IMR-90 (cell line): ENCODE measurements around the gene DALRD3. TPM values are rescaled to one million over a fixed set of nuclear protein-coding genes. Genes with fewer than 3 reads are reported as not detected.

Experiments
- ATAC-seq: fragments of 200-7000 bp; cut with Tn5 transposase; 2 replicates; pipeline ENCODE4 v1.9.1; 2020; ENCODE audit warnings: low read depth, mild to moderate bottlenecking, moderate library complexity
- BruUV-seq: library from RNA; stranded (reverse); fragments of 400-500 nt; replicated peaks from 2 replicates; lab custom pipeline; 2021; lab: Mats Ljungman, UMichigan
- CTCF ChIA-PET: fragments of 300-600 bp; formaldehyde crosslinking; extraction: SDS; loops from one replicate; lab custom pipeline; 2021; ENCODE audit warnings: antibody characterized with exemption; lab: Yijun Ruan, JAX
- POLR2A ChIA-PET: fragments of 300-600 bp; sonication (Branson Sonifier 250); formaldehyde crosslinking; loops from one replicate; lab custom pipeline; 2022; ENCODE audit warnings: antibody characterized with exemption; ENCODE audit not compliant: unreplicated experiment; lab: Charles Lee
- DNase-seq: peaks from one replicate; pipeline ENCODE4 v3.0.0; 2013
- H2AFZ ChIP-seq: replicated peaks from 2 replicates; pipeline ENCODE3; 2013; ENCODE audit warnings: low read length, mild to moderate bottlenecking; ENCODE audit not compliant: poor library complexity
- H2AK5ac ChIP-seq: 2 replicates; pipeline ENCODE4 v1.6.1; 2013; ENCODE audit warnings: low read depth, low read length, inconsistent platforms
- H2AK9ac ChIP-seq: replicated peaks from 2 replicates; pipeline ENCODE3; 2013; ENCODE audit warnings: mild to moderate bottlenecking, low read depth, low read length, moderate library complexity; ENCODE audit not compliant: poor library complexity
- H2BK120ac ChIP-seq: 2 replicates; pipeline ENCODE4 v1.6.1; 2013; ENCODE audit warnings: low read depth, low read length, inconsistent platforms
- H2BK15ac ChIP-seq: 3 replicates; pipeline ENCODE4 v1.6.1; 2013; ENCODE audit warnings: low read depth, low read length, inconsistent platforms
- H2BK20ac ChIP-seq: 2 replicates; pipeline ENCODE4 v1.6.1; 2013; ENCODE audit warnings: low read depth, mild to moderate bottlenecking, inconsistent platforms, low read length, moderate library complexity
- H2BK5ac ChIP-seq: 2 replicates; pipeline ENCODE4 v1.6.1; 2013; ENCODE audit warnings: mild to moderate bottlenecking, low read depth, low read length, inconsistent platforms; ENCODE audit not compliant: poor library complexity, severe bottlenecking
- H3K14ac ChIP-seq: replicated peaks from 2 replicates; pipeline ENCODE4 v1.6.1; 2013; ENCODE audit warnings: low read depth, low read length, inconsistent platforms
- H3K18ac ChIP-seq: 2 replicates; pipeline ENCODE4 v1.6.1; 2013; ENCODE audit warnings: low read depth, low read length, control low read depth
- H3K23ac ChIP-seq: 2 replicates; pipeline ENCODE4 v1.6.1; 2013; ENCODE audit warnings: low read depth, low read length, inconsistent platforms
- H3K27ac ChIP-seq: 2 replicates; pipeline ENCODE4 v1.5.1; 2013; ENCODE audit warnings: mild to moderate bottlenecking, control low read depth, low read length; ENCODE audit not compliant: insufficient read depth
- H3K27me3 ChIP-seq: 2 replicates; pipeline ENCODE4 v1.6.1; 2013; ENCODE audit warnings: low read length; ENCODE audit not compliant: control insufficient read depth, insufficient read depth
- H3K36me3 ChIP-seq: 2 replicates; pipeline ENCODE4 v1.6.1; 2013; ENCODE audit warnings: low read length, mixed read lengths; ENCODE audit not compliant: control insufficient read depth, insufficient read depth
- H3K4ac ChIP-seq: 2 replicates; pipeline ENCODE4 v1.6.1; 2013; ENCODE audit warnings: low read depth, low read length, inconsistent platforms
- H3K4me1 ChIP-seq: 2 replicates; pipeline ENCODE4 v1.6.1; 2013; ENCODE audit warnings: low read length, mixed read lengths; ENCODE audit not compliant: control insufficient read depth, insufficient read depth
- H3K4me2 ChIP-seq: 2 replicates; pipeline ENCODE4 v1.6.1; 2013; ENCODE audit warnings: low read depth, mild to moderate bottlenecking, control low read depth, low read length, moderate library complexity
- H3K4me3 ChIP-seq: 2 replicates; pipeline ENCODE4 v1.5.1; 2013; ENCODE audit warnings: low read depth, mild to moderate bottlenecking, control low read depth, low read length, moderate library complexity; ENCODE audit not compliant: insufficient read depth
- H3K56ac ChIP-seq: 2 replicates; pipeline ENCODE4 v1.6.1; 2013; ENCODE audit warnings: low read length, inconsistent platforms; ENCODE audit not compliant: insufficient read depth; ENCODE audit errors: extremely low read depth
- H3K79me1 ChIP-seq, 2 experiments: 2 replicates each; pipeline ENCODE4 v1.6.1; 2013; ENCODE audit warnings: low read length in 2 of 2, inconsistent platforms in 1 of 2, low read depth in 1 of 2
- H3K9ac ChIP-seq: 2 replicates; pipeline ENCODE4 v1.6.1; 2013; ENCODE audit warnings: low read depth, low read length, control low read depth
- H3K9me1 ChIP-seq: 2 replicates; pipeline ENCODE4 v1.6.1; 2013; ENCODE audit warnings: low read length, inconsistent platforms; ENCODE audit not compliant: insufficient read depth
- H3K9me3 ChIP-seq: 2 replicates; pipeline ENCODE4 v1.6.1; 2013; ENCODE audit warnings: low read length; ENCODE audit not compliant: control insufficient read depth, insufficient read depth
- H4K20me1 ChIP-seq: 2 replicates; pipeline ENCODE4 v1.6.1; 2013; ENCODE audit warnings: low read length, inconsistent platforms; ENCODE audit not compliant: insufficient read depth
- H4K5ac ChIP-seq: 2 replicates; pipeline ENCODE4 v1.6.1; 2013; ENCODE audit warnings: mild to moderate bottlenecking, low read depth, low read length, control low read depth
- H4K8ac ChIP-seq, 2 experiments: 2 replicates each; pipeline ENCODE4 v1.6.1; 2013; ENCODE audit warnings: low read depth in 2 of 2, low read length in 2 of 2, control low read depth in 1 of 2, inconsistent platforms in 1 of 2
- H4K91ac ChIP-seq: 2 replicates; pipeline ENCODE4 v1.6.1; 2013; ENCODE audit warnings: low read depth, low read length, inconsistent platforms; ENCODE audit not compliant: insufficient read depth
- CHD1 ChIP-seq: IDR thresholded peaks from 2 replicates; pipeline ENCODE4 v1.6.1; 2012; ENCODE audit warnings: low read depth, low read length, improper control_type of control experiment
- FOS ChIP-seq: fragments of 150-350 bp; IDR thresholded peaks from 2 replicates; pipeline ENCODE4 v1.6.1; 2016; ENCODE audit warnings: low read depth, low read length
- MAFK ChIP-seq: IDR thresholded peaks from 2 replicates; pipeline ENCODE4 v1.6.1; 2012; ENCODE audit warnings: low read depth, low read length, improper control_type of control experiment
- MAZ ChIP-seq: IDR thresholded peaks from 2 replicates; pipeline ENCODE4 v1.6.1; 2012; ENCODE audit warnings: low read depth, mild to moderate bottlenecking, low read length, improper control_type of control experiment, moderate library complexity, borderline replicate concordance
- POLR2A ChIP-seq: IDR thresholded peaks from 2 replicates; pipeline ENCODE4 v1.6.1; 2012; ENCODE audit warnings: mild to moderate bottlenecking, low read depth, low read length
- RCOR1 ChIP-seq: IDR thresholded peaks from 2 replicates; pipeline ENCODE4 v1.6.1; 2012; ENCODE audit warnings: mild to moderate bottlenecking, low read length, improper control_type of control experiment; ENCODE audit not compliant: insufficient replicate concordance
- RFX5 ChIP-seq: IDR thresholded peaks from 2 replicates; pipeline ENCODE4 v1.8.0; 2012; ENCODE audit warnings: low read depth, mild to moderate bottlenecking, low read length, moderate library complexity
- dilution Hi-C: fragments of 300-500 bp; cut with HindIII; formaldehyde crosslinking; loops from one replicate; pipeline ENCODE4 v1.14.3; 2018; ENCODE audit warnings: low sequenced_read_pairs; ENCODE audit not compliant: unreplicated experiment
- in situ Hi-C: fragments of 300-500 bp; cut with MboI; formaldehyde crosslinking; loops from 3 replicates; pipeline ENCODE4 v1.14.3; 2019; ENCODE audit warnings: low sequenced_read_pairs, inconsistent platforms, mixed read lengths
- intact Hi-C: fragments of 100-400 bp; cut with micrococcal nuclease; formaldehyde crosslinking; loops from 2 replicates; pipeline ENCODE4 v1.10.0; 2022
- polyA plus RNA-seq, 3 experiments: library from polyadenylated mRNA; depleted of rRNA; stranded (reverse); fragments of >200 nt; gene quantifications; 2 replicates each; pipeline ENCODE4 v1.2.3, GENCODE V29; 2012; ENCODE audit warnings: low replicate concordance in 1 of 3
- total RNA-seq: library from RNA; depleted of rRNA; stranded (reverse); fragments of >200 nt; gene quantifications from 2 replicates; pipeline ENCODE4 v1.2.3, GENCODE V29; 2012
- TF ChIP-seq, protein P1 (sequence below): fragments of 150-350 bp; IDR thresholded peaks from 2 replicates; pipeline ENCODE4 v1.6.1; 2016; ENCODE audit warnings: low read depth, mild to moderate bottlenecking, low read length, moderate library complexity, borderline replicate concordance
- TF ChIP-seq, protein P2 (sequence below): fragments of 150-350 bp; IDR thresholded peaks from 2 replicates; pipeline ENCODE4 v1.6.1; 2017; ENCODE audit warnings: mild to moderate bottlenecking, antibody characterized with exemption, low read length, low read depth

The DALRD3 gene
- total and polyA plus RNA-seq, 2 of the 4 experiments (the other 2 are of a cell fraction) = 27.8 to 42.2 TPM

DNA sequence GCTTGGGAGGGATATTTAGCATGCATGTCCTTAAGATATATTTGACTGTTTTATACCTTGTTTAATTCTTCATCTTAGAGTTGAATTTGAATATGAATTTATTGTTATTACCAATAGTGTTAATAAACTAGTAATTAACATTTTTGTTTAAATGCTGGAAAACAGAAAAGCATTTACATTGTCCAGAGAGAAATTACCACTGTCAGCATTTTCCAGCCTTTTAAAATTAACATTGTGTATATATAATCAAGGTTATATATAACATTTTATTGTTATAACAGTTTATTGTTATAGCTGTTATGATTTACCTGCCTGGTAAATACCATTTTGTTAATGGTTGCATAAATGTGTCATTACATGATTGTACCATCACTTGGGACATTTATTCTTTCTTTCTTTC, 36.4 kb downstream of the DALRD3 start:
- in situ Hi-C loops = no loop called here

More for the DNA sequence above, 36.4 kb downstream of the DALRD3 start:
- Histone ChIP-seq H3K27me3 (no peaks in the 10 kb centered on the region), H4K5ac (no peak overlapping the region), H2AK5ac (no peak overlapping the region), H3K9ac (no peak overlapping the region), H3K4me1 (no peaks in the 10 kb centered on the region), H2BK15ac (no peak overlapping the region), H3K9me1 (peaks cover 5% of the 10 kb centered on the region; the same call in 1 of the 2 replicates), H2BK5ac (no peak overlapping the region), H3K4me3 (no peak overlapping the region), H3K14ac (no peak overlapping the region), H3K4ac (no peak overlapping the region), H4K20me1 (no peaks in the 10 kb centered on the region), H4K91ac (no peak overlapping the region), H3K18ac (no peak overlapping the region), H3K23ac (no peak overlapping the region), H3K4me2 (no peak overlapping the region), H3K9me3 (no peaks in the 10 kb centered on the region), H3K27ac (no peak overlapping the region), H2BK120ac (no peak overlapping the region), H3K36me3 (peaks cover 61% of the 10 kb centered on the region), H2BK20ac (no peak overlapping the region), H2AK9ac (no peak overlapping the region), H2AFZ (no peak overlapping the region), H3K56ac (no peak overlapping the region), H3K79me1 (peaks cover 21 to 25% of the 10 kb centered on the region in 2 experiments; a peak in 3 of 4 replicates), H4K8ac (no peak overlapping the region)
- dilution Hi-C loops (no loop called here), intact Hi-C loops (no loop called here)
- DNase-seq (no peak), ATAC-seq (no peak)
- BruUV-seq = no TSS peak
- ChIA-PET POLR2A (no interaction called here), CTCF (interaction anchor here (1.1 kb wide), 1 partner anchor 25 kb away, joined by 3 read pairs; the partner anchor contains the start of gene WDR6)
- TF ChIP-seq FOS (no peak), MAZ (no peak), CHD1 (no peak), POLR2A (no peak), MAFK (peak; percentile 94), RCOR1 (no peak), RFX5 (no peak)
- TF ChIP-seq, protein P1, sequence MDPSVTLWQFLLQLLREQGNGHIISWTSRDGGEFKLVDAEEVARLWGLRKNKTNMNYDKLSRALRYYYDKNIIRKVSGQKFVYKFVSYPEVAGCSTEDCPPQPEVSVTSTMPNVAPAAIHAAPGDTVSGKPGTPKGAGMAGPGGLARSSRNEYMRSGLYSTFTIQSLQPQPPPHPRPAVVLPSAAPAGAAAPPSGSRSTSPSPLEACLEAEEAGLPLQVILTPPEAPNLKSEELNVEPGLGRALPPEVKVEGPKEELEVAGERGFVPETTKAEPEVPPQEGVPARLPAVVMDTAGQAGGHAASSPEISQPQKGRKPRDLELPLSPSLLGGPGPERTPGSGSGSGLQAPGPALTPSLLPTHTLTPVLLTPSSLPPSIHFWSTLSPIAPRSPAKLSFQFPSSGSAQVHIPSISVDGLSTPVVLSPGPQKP = no peak
- TF ChIP-seq, protein P2, sequence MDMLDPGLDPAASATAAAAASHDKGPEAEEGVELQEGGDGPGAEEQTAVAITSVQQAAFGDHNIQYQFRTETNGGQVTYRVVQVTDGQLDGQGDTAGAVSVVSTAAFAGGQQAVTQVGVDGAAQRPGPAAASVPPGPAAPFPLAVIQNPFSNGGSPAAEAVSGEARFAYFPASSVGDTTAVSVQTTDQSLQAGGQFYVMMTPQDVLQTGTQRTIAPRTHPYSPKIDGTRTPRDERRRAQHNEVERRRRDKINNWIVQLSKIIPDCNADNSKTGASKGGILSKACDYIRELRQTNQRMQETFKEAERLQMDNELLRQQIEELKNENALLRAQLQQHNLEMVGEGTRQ = no peak
